Lower lobe of right lung (tissue), 2 donors: ENCODE data around the gene UHRF1. TPM values are rescaled to one million over a fixed set of nuclear protein-coding genes. Genes with fewer than 3 reads are reported as not detected.
"Not testable (repeated sequence)": the region's sequence is repeated elsewhere in the genome, so short reads cannot be mapped to it uniquely, and the experiment has no call there.

ENCODE experiments used
- ATAC-seq, 2 donors: fragments of 200-7000 bp; cut with Tn5 transposase; one replicate each; pipeline ENCODE4 v1.9.1; 2020 to 2022; ENCODE audit warnings: mild to moderate bottlenecking in 2 of 2, moderate library complexity in 2 of 2
- DNase-seq: peaks from one replicate; pipeline ENCODE4 v3.0.0-alpha.2; 2020
- H3K27ac ChIP-seq: fragments of 200-600 bp; one replicate; pipeline ENCODE4 v1.8.0; 2022
- H3K27me3 ChIP-seq: fragments of 200-600 bp; one replicate; pipeline ENCODE4 v1.8.0; 2022; ENCODE audit warnings: low read depth
- H3K36me3 ChIP-seq: fragments of 200-600 bp; one replicate; pipeline ENCODE4 v1.8.0; 2022; ENCODE audit warnings: mild to moderate bottlenecking
- H3K4me1 ChIP-seq: fragments of 200-600 bp; one replicate; pipeline ENCODE4 v1.8.0; 2022
- H3K4me3 ChIP-seq: fragments of 200-600 bp; one replicate; pipeline ENCODE4 v1.8.0; 2022; ENCODE audit warnings: mild to moderate bottlenecking
- H3K9me3 ChIP-seq: fragments of 200-600 bp; one replicate; pipeline ENCODE4 v1.8.0; 2022
- CTCF ChIP-seq: fragments of 200-600 bp; IDR thresholded peaks from one replicate; pipeline ENCODE4 v1.8.0; 2022; ENCODE audit warnings: antibody characterized with exemption, mild to moderate bottlenecking
- intact Hi-C: fragments of 100-400 bp; cut with DNase I; formaldehyde crosslinking; loops from one replicate; pipeline ENCODE4 v1.11.0; 2022
- total RNA-seq: library from RNA; stranded (reverse); fragmentation: NEBNext Ultra II Directional; extraction: Animal tissue kit (Norgen Biotek cat#: 25700); gene quantifications from one replicate; pipeline ENCODE4 v1.2.1, GENCODE V29; 2021
- donor health status: DM: no; HTN: yes; CAD: no; lungs with severe emphysema.

The UHRF1 gene
- total RNA-seq, 1 donor from 2014 or later, result 1.3 TPM

GRCh38 chr19:4974880-4975469 is 65.7 kb downstream of the UHRF1 start:
- no peaks in the 10 kb centered on the region for H3K9me3 ChIP-seq
- TF ChIP-seq CTCF, result no peak
- peaks cover 94% of the 10 kb centered on the region for H3K4me1 ChIP-seq
- no peaks in the 10 kb centered on the region for H3K27me3 ChIP-seq
- DNase-seq (no peak), ATAC-seq (no peak)
- H3K27ac ChIP-seq, result peak overlapping the region; percentile 89
- no peaks in the 10 kb centered on the region for H3K36me3 ChIP-seq
- no peak overlapping the region for H3K4me3 ChIP-seq
- intact Hi-C loops, result no loop called here

GRCh38 chr19:4975601-4976000 is 66.3 kb downstream of the UHRF1 start:
- H3K27ac ChIP-seq, result peak overlapping the region; percentile 89
- peak overlapping the region; percentile 26 for H3K4me3 ChIP-seq
- ATAC-seq, DNase-seq, H3K9me3 ChIP-seq, H3K27me3 ChIP-seq, intact Hi-C loops, H3K36me3 ChIP-seq: not testable (repeated sequence)
- peaks cover 88% of the 10 kb centered on the region for H3K4me1 ChIP-seq

- no peaks in the 10 kb centered on the region for H3K36me3 ChIP-seq
- H3K4me1 ChIP-seq, result peaks cover 77% of the 10 kb centered on the region
- DNase-seq (peak; percentile 88), ATAC-seq (peak; percentile 88 to 91)
- peak overlapping the region; percentile 26 for H3K4me3 ChIP-seq
- peak overlapping the region; percentile 89 for H3K27ac ChIP-seq
- H3K9me3 ChIP-seq, result no peaks in the 10 kb centered on the region
- intact Hi-C loops, result no loop called here
- TF ChIP-seq CTCF, result peak; percentile 65
- no peaks in the 10 kb centered on the region for H3K27me3 ChIP-seq
Observed at GRCh38 chr19:4976401-4977298, 67.3 kb downstream of the UHRF1 start.

GRCh38 chr19:4977299-4978174 is 68.2 kb downstream of the UHRF1 start:
- no peaks in the 10 kb centered on the region for H3K27me3 ChIP-seq
- TF ChIP-seq CTCF, result no peak
- DNase-seq, result no peak
- H3K36me3 ChIP-seq, result no peaks in the 10 kb centered on the region
- peaks cover 68% of the 10 kb centered on the region for H3K4me1 ChIP-seq
- H3K4me3 ChIP-seq, result peak overlapping the region; percentile 26
- no peaks in the 10 kb centered on the region for H3K9me3 ChIP-seq
- intact Hi-C loops, result no loop called here
- peak overlapping the region; percentile 89 for H3K27ac ChIP-seq
- ATAC-seq, result peak in 1 of 2 donors; percentile 1

- TF ChIP-seq CTCF, result no peak
- DNase-seq (no peak), ATAC-seq (no peak)
- no peaks in the 10 kb centered on the region for H3K9me3 ChIP-seq
- H3K36me3 ChIP-seq, result peaks cover 5% of the 10 kb centered on the region
- intact Hi-C loops, result no loop called here
- H3K27me3 ChIP-seq, result no peaks in the 10 kb centered on the region
- H3K4me1 ChIP-seq, result peaks cover 68% of the 10 kb centered on the region
- peak overlapping the region; percentile 11 for H3K27ac ChIP-seq
- no peak overlapping the region for H3K4me3 ChIP-seq
Observed at GRCh38 chr19:4979211-4979807, 70.0 kb downstream of the UHRF1 start.
